H54 (cell line): ENCODE measurements around the gene GGA2.
A peak's percentile ranks its signal among the peaks of the same experiment; 100 is the strongest.
"Not testable (repeated sequence)": the region's sequence is repeated elsewhere in the genome, so short reads cannot be mapped to it uniquely, and the experiment has no call there.

Experiments
- DNase-seq: peaks from one replicate; pipeline ENCODE4 v3.0.0; 2011; ENCODE audit warnings: low spot score, mixed read lengths; ENCODE audit not compliant: insufficient read length
- FAIRE-seq: peaks from 3 replicates; lab custom pipeline; 2011; peaks lifted over from hg19 to GRCh38; lab: Jason Lieb, UNC
- POLR2A ChIP-seq: IDR thresholded peaks from 2 replicates; pipeline ENCODE4 v1.6.1; 2011; ENCODE audit warnings: low read depth, mild to moderate bottlenecking, low read length

The GGA2 gene

DNA sequence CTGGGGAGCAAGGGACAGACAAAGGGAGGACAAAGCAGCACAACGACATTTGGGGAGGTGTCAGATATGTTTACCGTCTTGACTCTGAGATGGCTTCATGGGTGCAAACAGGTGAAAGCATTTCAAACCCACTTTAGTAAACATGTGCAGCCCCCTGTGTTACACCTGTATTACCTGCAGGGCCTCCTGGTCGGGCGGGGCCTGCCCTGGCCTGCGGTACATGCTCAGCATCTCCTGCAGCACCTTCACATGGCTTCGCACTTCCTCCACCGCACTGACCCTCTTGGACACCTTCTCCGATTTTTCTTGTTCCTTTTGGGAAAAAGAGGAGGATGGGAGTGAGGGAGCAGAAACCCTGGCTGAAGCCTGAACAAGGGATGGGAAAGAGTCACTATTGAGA is 24.5 kb downstream of the GGA2 start:
- TF ChIP-seq POLR2A: no peak
- FAIRE-seq: no peak

DNA sequence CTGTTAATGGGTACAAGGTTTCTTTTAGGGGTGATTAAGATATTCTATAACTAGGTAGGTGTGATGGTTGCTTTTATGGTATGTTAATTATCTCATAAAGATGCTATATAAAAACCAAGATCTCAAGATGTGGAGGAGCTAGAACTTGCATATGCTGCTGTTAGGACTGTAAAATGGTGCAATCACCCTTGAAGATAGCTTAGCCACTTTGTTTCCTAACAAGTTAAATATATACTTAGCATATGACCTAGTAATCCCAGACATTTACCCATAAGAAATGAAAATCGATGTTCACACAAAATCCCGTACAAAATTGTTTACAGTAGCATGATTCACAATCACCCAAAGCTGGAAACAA is 25.1 kb downstream of the GGA2 start:
- no peak for TF ChIP-seq POLR2A
- DNase-seq: no peak
- FAIRE-seq: no peak

More for the DNA sequence above, 24.5 kb downstream of the GGA2 start:
- DNase-seq: no peak

DNA sequence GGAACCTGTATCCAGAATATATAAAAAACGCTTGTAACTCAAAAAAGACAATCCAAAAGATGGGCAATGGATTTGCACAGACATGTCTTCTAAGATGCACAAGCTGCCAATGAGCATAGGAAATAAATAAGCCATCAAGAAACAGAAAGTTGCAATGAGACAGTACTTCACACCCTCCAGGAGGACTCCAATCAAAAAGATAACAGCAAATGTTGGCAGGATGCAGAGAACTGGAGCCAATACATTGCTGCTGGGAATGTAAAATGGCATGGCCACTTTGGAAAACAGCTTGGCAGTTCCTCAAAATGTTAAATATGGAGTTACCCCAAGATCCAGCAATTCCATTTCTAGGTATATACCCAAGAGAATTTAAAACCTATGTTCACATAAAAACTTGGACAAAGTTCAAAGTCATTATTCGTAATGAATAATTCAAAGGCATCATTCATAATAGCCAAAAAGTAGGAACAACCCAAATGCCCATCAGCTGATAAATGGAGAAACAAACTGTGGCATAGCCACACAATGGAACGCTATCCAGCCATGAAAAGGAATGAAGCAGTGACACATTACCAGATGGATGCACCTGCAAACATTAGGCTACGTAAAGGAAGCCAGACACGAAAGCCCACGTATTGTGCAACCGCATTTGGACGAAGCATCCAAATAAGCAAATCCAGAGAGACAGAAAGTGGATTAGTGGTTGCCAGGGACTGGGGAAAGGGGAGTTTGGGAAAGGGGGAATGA is 25.6 kb downstream of the GGA2 start:
- FAIRE-seq: no peak
- TF ChIP-seq POLR2A: no peak
- no peak for DNase-seq

DNA sequence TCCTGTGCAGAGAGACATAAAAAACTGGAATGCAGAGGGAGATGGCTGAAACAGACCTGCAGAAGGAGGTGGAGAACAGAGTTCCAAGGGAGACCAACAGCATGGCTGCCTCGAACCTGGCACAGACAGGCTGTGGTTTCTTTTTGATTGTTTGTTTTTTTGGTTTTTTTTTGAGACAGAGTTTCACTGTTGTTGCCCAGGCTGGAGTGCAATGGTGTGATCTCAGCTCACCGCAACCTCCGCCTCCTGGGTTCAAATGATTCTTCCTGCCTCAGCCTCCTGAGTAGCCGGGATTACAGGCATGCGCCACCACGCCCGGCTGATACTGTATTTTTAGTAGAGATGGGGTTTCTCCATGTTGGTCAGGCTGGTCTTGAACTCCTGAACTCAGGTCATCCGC is 26.8 kb downstream of the GGA2 start:
- DNase-seq, FAIRE-seq: not testable (repeated sequence)

DNA sequence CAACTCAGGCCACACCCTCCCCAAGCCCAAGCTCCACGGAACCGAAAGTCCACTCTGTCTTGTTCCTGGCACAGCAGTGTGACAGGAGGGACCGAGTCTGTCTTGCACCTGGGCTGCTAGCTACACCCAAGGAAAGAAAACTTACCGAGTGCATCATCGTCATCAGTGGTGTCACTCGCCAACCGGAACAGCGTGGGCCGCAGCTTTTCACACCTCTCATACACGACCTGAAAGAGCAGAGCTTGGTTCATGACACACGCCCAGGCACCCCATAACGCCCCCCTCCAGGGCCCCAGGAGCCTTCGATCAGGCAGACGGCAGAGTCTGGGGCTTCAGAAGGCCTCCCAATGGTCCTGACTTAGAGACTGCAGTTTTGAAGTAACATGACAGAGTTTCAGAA is 27.5 kb downstream of the GGA2 start:
- no peak for TF ChIP-seq POLR2A
- FAIRE-seq (no peak), DNase-seq (no peak)

DNA sequence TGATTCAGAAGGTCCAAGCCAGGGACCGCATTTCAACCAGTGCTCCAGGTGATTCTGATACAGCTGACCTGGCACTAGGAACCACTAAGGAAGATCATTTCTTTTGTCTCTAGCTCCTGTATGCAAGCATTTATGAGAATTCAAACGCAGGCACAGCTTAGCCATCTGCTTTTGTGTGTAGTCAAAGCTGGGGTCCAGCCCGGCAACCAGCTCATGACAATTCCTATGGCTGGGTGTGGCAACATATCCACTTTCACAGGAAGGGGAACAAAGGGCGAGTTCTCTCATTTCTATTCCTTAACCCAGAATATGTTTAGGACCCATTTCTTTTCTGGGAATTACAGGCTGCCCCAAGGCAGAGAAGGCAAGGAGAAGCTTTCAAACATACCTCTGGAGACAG is 30.0 kb downstream of the GGA2 start:
- no peak for DNase-seq
- no peak for FAIRE-seq
- TF ChIP-seq POLR2A: no peak

DNA sequence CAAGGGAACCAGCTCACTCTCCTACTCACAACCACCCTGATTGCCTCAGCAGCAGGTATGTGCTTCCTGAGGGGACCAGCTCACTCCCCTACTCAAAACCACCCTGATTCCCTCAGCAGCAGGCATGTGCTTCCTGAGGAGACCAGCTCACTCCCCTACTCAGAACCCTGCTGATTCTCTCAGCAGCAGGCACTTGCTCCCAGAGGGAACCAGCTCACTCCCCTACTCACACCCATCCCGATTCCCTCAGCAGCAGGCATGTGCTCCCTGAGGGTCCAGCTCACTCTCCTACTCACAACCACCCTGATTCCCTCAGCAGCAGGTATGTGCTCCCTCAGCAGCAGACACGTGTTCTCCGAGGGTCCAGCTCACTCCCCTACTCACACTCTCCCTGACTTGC is 31.2 kb downstream of the GGA2 start:
- TF ChIP-seq POLR2A: no peak
- no peak for FAIRE-seq
- DNase-seq: no peak

DNA sequence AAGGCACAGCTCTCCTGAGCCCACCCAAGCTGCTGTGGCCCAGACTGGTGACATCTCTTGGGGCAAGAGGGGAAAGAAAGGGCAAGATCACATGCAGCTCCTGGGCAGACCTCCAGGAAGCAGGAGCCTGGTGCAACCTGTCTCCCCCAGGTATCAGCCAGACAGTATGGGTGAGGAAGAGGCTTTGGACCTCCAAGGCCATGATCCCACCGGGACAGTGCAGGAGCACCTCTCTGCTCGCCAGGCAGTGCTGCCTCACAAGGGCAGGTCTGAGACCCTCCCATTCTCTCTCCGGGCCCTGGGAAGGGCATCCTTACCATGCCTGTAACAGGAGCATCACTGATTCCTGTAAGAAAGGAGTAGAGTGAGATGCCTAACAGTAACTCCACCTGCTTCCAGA is 31.7 kb downstream of the GGA2 start:
- DNase-seq (no peak), FAIRE-seq (no peak)
- TF ChIP-seq POLR2A: no peak

DNA sequence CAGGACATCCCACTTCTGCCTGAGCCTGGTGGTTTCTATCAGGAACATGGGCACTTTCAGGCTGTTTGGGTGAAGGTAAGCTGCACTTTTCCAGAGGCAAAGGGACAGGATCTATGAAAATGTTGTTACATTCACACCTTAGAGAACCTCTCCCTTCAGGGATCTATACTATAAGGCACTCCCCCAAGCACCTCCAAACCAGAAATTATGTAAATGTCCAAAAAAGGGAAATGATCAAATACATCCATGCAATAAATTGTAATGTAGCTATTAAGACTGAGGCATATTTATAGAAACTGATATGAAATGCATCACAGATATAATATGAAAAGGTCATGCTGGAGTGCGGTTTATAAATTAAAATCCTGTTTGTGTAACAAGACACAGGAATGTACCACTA is 34.0 kb downstream of the GGA2 start:
- no peak for FAIRE-seq

DNA sequence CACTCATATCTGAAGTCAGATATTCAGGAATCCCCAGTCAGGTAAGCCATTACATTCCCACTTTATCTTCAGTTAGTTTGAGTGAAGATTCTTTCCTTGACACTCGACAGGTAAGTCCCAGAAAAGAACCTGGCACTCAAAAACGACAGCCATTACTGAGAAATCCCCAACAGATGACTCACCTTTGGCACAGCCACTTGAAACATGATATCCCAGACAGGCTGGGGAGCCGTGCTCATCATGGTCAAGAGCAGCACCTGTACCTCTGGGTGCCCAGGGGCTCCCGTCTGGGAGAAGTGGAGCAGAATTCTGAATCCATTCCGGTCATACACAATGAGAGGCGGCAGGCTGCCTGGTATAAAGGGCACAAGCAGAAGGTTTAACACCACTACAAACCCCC is 40.5 kb downstream of the GGA2 start:
- FAIRE-seq: peak; percentile 52
- peak; percentile 45 for DNase-seq

More for the DNA sequence above, 34.0 kb downstream of the GGA2 start:
- TF ChIP-seq POLR2A: no peak
- no peak for DNase-seq

DNA sequence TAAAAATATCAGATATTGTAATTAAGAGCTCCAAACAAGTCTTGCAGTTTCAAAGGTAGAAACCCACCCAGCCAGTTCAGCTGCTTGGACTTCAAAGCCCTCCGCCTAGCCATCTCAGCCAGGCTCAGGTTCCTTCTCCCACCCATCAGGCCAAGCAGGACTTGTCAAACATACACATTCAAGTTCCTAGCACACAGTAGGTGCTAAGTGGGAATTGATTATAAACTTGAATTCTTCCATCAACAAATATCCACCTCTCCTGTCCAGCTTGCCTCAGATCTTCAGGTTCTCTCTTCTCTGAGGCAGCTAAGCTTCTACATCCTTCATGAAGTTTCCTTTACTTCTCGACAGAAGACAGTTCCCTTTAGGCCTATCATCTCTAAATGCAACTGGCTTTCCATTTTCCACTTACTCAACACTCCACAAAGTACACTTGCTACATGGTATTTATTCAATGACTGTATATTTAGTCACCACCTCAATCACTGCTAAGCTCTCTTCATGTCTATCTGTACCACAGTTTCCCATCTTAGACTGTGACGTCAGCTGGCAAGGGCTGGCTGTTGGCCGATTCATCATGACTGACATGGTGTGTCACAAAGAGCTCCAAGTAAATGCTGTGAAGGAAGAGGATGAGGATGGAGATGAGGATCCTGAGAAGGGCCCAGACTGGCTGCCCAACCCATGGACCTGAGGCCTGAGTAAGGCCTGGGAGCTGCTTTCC is 44.0 kb downstream of the GGA2 start:
- no peak for TF ChIP-seq POLR2A
- peak; percentile 15 for FAIRE-seq
- peak; percentile 60 for DNase-seq

More for the DNA sequence above, 40.5 kb downstream of the GGA2 start:
- TF ChIP-seq POLR2A: no peak

DNA sequence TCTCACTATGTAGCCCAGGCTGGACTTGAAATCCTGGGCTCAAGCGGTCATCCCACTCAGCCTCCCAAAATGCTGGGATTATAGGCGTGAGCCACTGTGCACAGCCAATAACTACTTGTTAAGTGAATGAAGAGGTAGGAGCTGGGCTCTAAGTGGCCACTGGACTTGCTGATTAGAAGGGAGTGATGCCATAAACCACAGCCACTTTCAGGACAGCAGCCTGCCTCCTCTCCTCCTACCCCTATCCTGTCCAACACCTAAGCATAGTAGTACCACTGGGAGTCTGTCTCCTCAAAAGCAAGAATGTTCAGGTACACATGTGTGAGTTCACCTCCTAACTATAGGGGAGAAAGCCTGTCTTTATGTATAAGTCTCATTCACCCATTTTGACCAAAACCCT is 45.1 kb downstream of the GGA2 start:
- TF ChIP-seq POLR2A: no peak
- DNase-seq (no peak), FAIRE-seq (no peak)

DNA sequence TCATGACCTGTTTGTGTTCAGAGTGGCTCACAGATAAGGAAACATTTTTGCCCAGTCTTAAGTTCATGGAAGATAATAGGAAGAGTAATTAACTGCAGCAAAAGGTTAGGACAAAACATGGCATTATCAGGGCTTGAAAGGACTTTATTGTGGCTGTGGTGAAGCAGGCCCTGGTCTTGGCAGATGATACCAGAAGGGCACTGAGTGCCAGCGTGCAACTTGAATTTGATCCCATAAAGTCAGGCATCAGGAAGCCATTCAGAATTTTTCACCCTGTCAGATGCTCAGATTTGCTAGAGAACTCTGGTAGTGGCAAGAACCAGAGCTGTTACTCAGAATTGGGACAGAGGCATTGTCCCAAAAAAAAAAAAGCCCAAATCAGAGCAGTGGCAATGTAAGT is 46.1 kb downstream of the GGA2 start:
- FAIRE-seq: no peak

DNA sequence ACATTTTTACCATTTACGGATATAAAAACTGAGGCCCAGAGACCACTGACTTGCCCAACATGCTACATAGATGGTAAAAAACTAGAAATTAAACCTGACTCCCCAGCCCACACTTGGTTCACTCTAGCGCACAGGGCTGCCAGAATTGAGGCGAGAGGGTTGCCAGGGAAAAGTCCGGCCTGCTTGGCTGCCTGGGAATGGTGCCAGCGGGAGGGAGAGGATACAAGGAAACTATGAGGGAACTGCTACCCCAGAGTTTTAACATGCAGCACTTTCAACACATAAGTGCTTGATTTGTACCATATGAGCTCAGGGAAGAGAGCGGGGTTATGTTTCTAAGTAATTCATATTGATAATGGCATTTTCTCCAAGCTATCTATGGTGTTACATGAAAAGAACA is 47.3 kb downstream of the GGA2 start:
- DNase-seq: not testable (repeated sequence)

More for the DNA sequence above, 46.1 kb downstream of the GGA2 start:
- TF ChIP-seq POLR2A: no peak
- DNase-seq: no peak

More for the DNA sequence above, 47.3 kb downstream of the GGA2 start:
- not testable (repeated sequence) for FAIRE-seq
